ENCODE results near the gene KIAA0408. TPM values are rescaled to one million over a fixed set of nuclear protein-coding genes. Genes with fewer than 3 reads are reported as not detected.

KIAA0408 gene
- total and polyA plus RNA-seq, 2 of the 8 experiments (the other 6 are each of a cell fraction or from before 2014, with no cell fraction given): 3.3 to 10.8 TPM

- Histone ChIP-seq H3K4me1 (replicated peaks in 1 of 4; ENCODE audit: control insufficient read depth in 3 of 4, insufficient read depth in 4 of 4, low read length in 3 of 4) (no peaks in the 10 kb centered on the region), H2BK20ac (ENCODE audit: low read length) (no peak overlapping the region), H3K4me2 (ENCODE audit: insufficient read depth in 1 of 2, low read depth in 2 of 2, low read length in 2 of 2) (no peak overlapping the region), H3K4ac (replicated peaks; ENCODE audit: insufficient read length, low read depth, low read length) (no peak overlapping the region), H3K56ac (replicated peaks; ENCODE audit: insufficient read length, low read depth, low read length) (no peak overlapping the region), H3K14ac (ENCODE audit: insufficient read length) (no peak overlapping the region), H2BK120ac (replicated peaks; ENCODE audit: low read depth, low read length) (no peak overlapping the region), H3K9ac (replicated peaks in 1 of 4; ENCODE audit: extremely low read depth in 1 of 4, low read depth in 3 of 4, low read length in 3 of 4) (no peak overlapping the region), H3K18ac (ENCODE audit: extremely low read depth, low read length) (no peak overlapping the region), H2AFZ (ENCODE audit: low read length) (no peak overlapping the region), H3K4me3 (ENCODE audit: extremely low read depth in 1 of 4, insufficient read depth in 2 of 4, low read depth in 3 of 4, low read length in 4 of 4) (no peak overlapping the region), H4K91ac (replicated peaks; ENCODE audit: insufficient read length, low read length) (no peak overlapping the region), H3K79me2 (ENCODE audit: control insufficient read depth in 1 of 2, insufficient read depth in 2 of 2, low read length in 2 of 2) (no peaks in the 10 kb centered on the region), H3K36me3 (ENCODE audit: control insufficient read depth in 2 of 4, insufficient read depth in 4 of 4, low read length in 3 of 4) (peaks cover 0 to 8% (median 2%) of the 10 kb centered on the region in 4 experiments; a peak in 2 of 8 replicates), H3K9me3 (ENCODE audit: insufficient read depth in 2 of 2, low read depth in 1 of 2, low read length in 1 of 2) (no peaks in the 10 kb centered on the region), H4K8ac (ENCODE audit: extremely low read depth, insufficient read depth, low read length) (no peak overlapping the region), H4K5ac (ENCODE audit: insufficient read length, low read depth, low read length) (no peak overlapping the region), H2AK5ac (ENCODE audit: low read depth, low read length) (no peak overlapping the region), H2BK12ac (ENCODE audit: low read depth, low read length) (no peak overlapping the region), H3K79me1 (ENCODE audit: low read depth, low read length) (no peaks in the 10 kb centered on the region), H3K23me2 (ENCODE audit: low read depth, low read length) (no peaks in the 10 kb centered on the region), H4K20me1 (replicated peaks in 1 of 2; ENCODE audit: control insufficient read depth in 1 of 2, insufficient read depth in 2 of 2, low read length in 2 of 2) (no peaks in the 10 kb centered on the region), H3K27me3 (replicated peaks in 1 of 4; ENCODE audit: control insufficient read depth in 3 of 4, extremely low read depth in 1 of 4, insufficient read depth in 3 of 4, low read length in 3 of 4) (no peaks in the 10 kb centered on the region), H3K27ac (ENCODE audit: low read depth, low read length) (no peak overlapping the region), H2BK5ac (ENCODE audit: low read depth, low read length) (no peak overlapping the region), H3K23ac (ENCODE audit: insufficient read length) (no peak overlapping the region), H2BK15ac (ENCODE audit: low read length) (no peak overlapping the region)
- CTCF ChIA-PET (ENCODE audit: partially characterized antibody): no interaction called here
- no peak for FAIRE-seq
- POLR2A ChIA-PET (ENCODE audit: partially characterized antibody): no interaction called here
- no peak for DNase-seq (ENCODE audit: low read depth in 1 of 2, low spot score in 2 of 2)
- TF ChIP-seq GABPA (IDR thresholded peaks at IDR 0.05; ENCODE audit: borderline replicate concordance, insufficient read depth, low read length): no peak
- WGBS, 2 experiments (ENCODE audit: extremely low coverage in 1 of 2, insufficient coverage in 1 of 2, insufficient read length in 1 of 2, insufficient replicate concordance in 2 of 2, low coverage in 1 of 2, low lambda C conversion rate in 2 of 2, missing lambda C conversion rate in 1 of 2): 62% methylated on average over 2 of the region's 2 CpGs; no CpG with 5 or more reads in 1 of the 2 experiments
These were observed 19.5 kb downstream of the KIAA0408 start for GRCh38 chr6:127439718-127440117.

Data from H1 (cell line).